Sigmoid colon (tissue), 7 donors: Measurements from ENCODE around the gene POLR2F. TPM values are rescaled to one million over a fixed set of nuclear protein-coding genes. Genes with fewer than 3 reads are reported as not detected.

Source experiments
- DNase-seq: peaks from one replicate; pipeline ENCODE4 v3.0.0-alpha.2; 2019
- H3K27ac ChIP-seq, 4 donors: fragments of 200-600 bp; sonication (generic); one replicate each; pipeline ENCODE4 v1.5.1; 2016 to 2019; ENCODE audit warnings: mild to moderate bottlenecking in 1 of 4
- H3K27me3 ChIP-seq, 3 donors: fragments of 200-600 bp; sonication (generic); one replicate each; pipeline ENCODE4 v1.5.1; 2019; ENCODE audit warnings: mild to moderate bottlenecking in 1 of 3
- H3K36me3 ChIP-seq, 4 donors: fragments of 200-600 bp; sonication (generic); one replicate each; pipeline ENCODE4 v1.5.1; 2016 to 2019
- H3K4me1 ChIP-seq, 4 donors: fragments of 200-600 bp; sonication (generic); one replicate each; pipeline ENCODE4 v1.5.1; 2017 to 2019
- H3K4me3 ChIP-seq, 4 donors: fragments of 200-600 bp; sonication (generic); one replicate each; pipeline ENCODE4 v1.5.1; 2017 to 2019; ENCODE audit warnings: mild to moderate bottlenecking in 2 of 4, moderate library complexity in 1 of 4
- H3K9me3 ChIP-seq, 4 donors: fragments of 200-600 bp in 3 of 4; sonication (generic) in 3 of 4; one replicate each; pipeline versions ENCODE4 v1.5.1 to v1.6.1; 2013 to 2019
- CTCF ChIP-seq, 4 experiments: fragments of 450-650 bp in 3 of 4; fragments of 200-600 bp in 1 of 4; IDR thresholded peaks; one replicate each; pipeline ENCODE4 v1.5.1; 2016 to 2019; ENCODE audit warnings: antibody characterized with exemption in 4 of 4, mild to moderate bottlenecking in 3 of 4, moderate library complexity in 2 of 4
- EP300 ChIP-seq, 4 donors: sonication (generic); formaldehyde crosslinking; IDR thresholded peaks; one replicate each; pipeline ENCODE4 v1.6.1; 2017; ENCODE audit warnings: antibody characterized with exemption in 4 of 4
- POLR2A ChIP-seq, 2 donors: fragments of 450-650 bp; IDR thresholded peaks; one replicate each; pipeline ENCODE4 v1.6.1; 2016; ENCODE audit warnings: antibody characterized with exemption in 2 of 2, mild to moderate bottlenecking in 2 of 2, moderate library complexity in 2 of 2
- POLR2AphosphoS5 ChIP-seq, 4 donors: sonication (generic); formaldehyde crosslinking; IDR thresholded peaks; one replicate each; pipeline ENCODE4 v1.6.1; 2017; ENCODE audit warnings: antibody characterized with exemption in 4 of 4
- WGBS, 2 donors: extraction: QIAGEN DNeasy Blood & Tissue Kit; methylation state at CpG; one replicate each; pipeline ENCODE4 v1.1.7; 2013; 5-methylcytosine and 5-hydroxymethylcytosine counted together
- intact Hi-C: fragments of 100-400 bp; cut with DNase I; formaldehyde crosslinking; loops from one replicate; pipeline ENCODE4 v1.15.1; 2023
- polyA plus RNA-seq, 3 donors: library from polyadenylated mRNA; stranded (reverse); fragments of 200-250 nt; gene quantifications; one replicate each; pipeline ENCODE4 v1.2.3, GENCODE V29; 2013
- total RNA-seq, 4 donors: library from RNA; depleted of rRNA; stranded (reverse); fragments of >200 nt; gene quantifications; one replicate each; pipeline ENCODE4 v1.1.0, GENCODE V29; 2016
- donor health status: healthy with polysubstance abuse.
- donor health status: Bipolar disorder and iron deficiency.
- donor health status: healthy.

POLR2F gene
- total and polyA plus RNA-seq, 7 donors: 47.9 to 149 (median 96.9) TPM

GRCh38 chr22:37933711-37934376 lies 19.7 kb upstream of the POLR2F start:
- Histone ChIP-seq H3K9me3 (no peaks in the 10 kb centered on the region), H3K27me3 (no peaks in the 10 kb centered on the region), H3K4me3 (no peak overlapping the region), H3K36me3 (peaks cover 35 to 81% (median 53%) of the 10 kb centered on the region in 4 donors), H3K27ac (peak overlapping the region; percentile 75 to 97 (median 81)), H3K4me1 (peaks cover 0 to 55% (median 50%) of the 10 kb centered on the region in 4 donors)
- peak; percentile 94 to 98 (median 96) for TF ChIP-seq CTCF (IDR thresholded peaks at IDR 0.05)
- no peak for TF ChIP-seq EP300 (IDR thresholded peaks at IDR 0.05)
- TF ChIP-seq POLR2A (IDR thresholded peaks at IDR 0.05): no peak
- peak in 3 of 4 donors; percentile 38 to 58 (median 50) for TF ChIP-seq POLR2AphosphoS5 (IDR thresholded peaks at IDR 0.05)
- peak; percentile 94 for DNase-seq
- 6 to 9% methylated on average over 13 of the region's 13 CpGs for WGBS, 2 donors
- intact Hi-C loops: loop anchor here (1.0 to 2.0 kb wide), 2 partner anchors 23 to 46 kb away; no protein-coding TSS in a partner anchor

- 81 to 90% methylated on average over 12 of the region's 12 CpGs for WGBS, 2 donors
- H3K4me3 ChIP-seq: no peak overlapping the region
- peaks cover 51 to 92% (median 72%) of the 10 kb centered on the region in 4 donors for H3K36me3 ChIP-seq
- TF ChIP-seq EP300 (IDR thresholded peaks at IDR 0.05): no peak
- peak in 1 of 4 donors; percentile 7 for TF ChIP-seq POLR2AphosphoS5 (IDR thresholded peaks at IDR 0.05)
- no peak for TF ChIP-seq POLR2A (IDR thresholded peaks at IDR 0.05)
- no peak for TF ChIP-seq CTCF (IDR thresholded peaks at IDR 0.05)
- no peak overlapping the region for H3K27ac ChIP-seq
- no peaks in the 10 kb centered on the region for H3K4me1 ChIP-seq
- DNase-seq: no peak
- intact Hi-C loops: no loop called here
- no peaks in the 10 kb centered on the region for H3K9me3 ChIP-seq
- no peaks in the 10 kb centered on the region for H3K27me3 ChIP-seq
Measured at GRCh38 chr22:37940698-37941376, 12.7 kb upstream of the POLR2F start.

- Histone ChIP-seq H3K27me3 (no peaks in the 10 kb centered on the region), H3K27ac (no peak overlapping the region), H3K36me3 (peaks cover 48 to 83% (median 67%) of the 10 kb centered on the region in 4 donors), H3K9me3 (no peaks in the 10 kb centered on the region), H3K4me1 (no peaks in the 10 kb centered on the region), H3K4me3 (no peak overlapping the region)
- intact Hi-C loops: no loop called here
- TF ChIP-seq POLR2AphosphoS5 (IDR thresholded peaks at IDR 0.05) (no peak), CTCF (IDR thresholded peaks at IDR 0.05) (no peak), POLR2A (IDR thresholded peaks at IDR 0.05) (no peak), EP300 (IDR thresholded peaks at IDR 0.05) (no peak)
- no peak for DNase-seq
- WGBS, 2 donors: 95 to 96% methylated on average over 8 of the region's 8 CpGs
Measured at GRCh38 chr22:37942133-37942532, 11.4 kb upstream of the POLR2F start.

GRCh38 chr22:37943136-37943824 lies 10.2 kb upstream of the POLR2F start:
- H3K27ac ChIP-seq: no peak overlapping the region
- TF ChIP-seq EP300 (IDR thresholded peaks at IDR 0.05) (no peak), CTCF (IDR thresholded peaks at IDR 0.05) (no peak), POLR2AphosphoS5 (IDR thresholded peaks at IDR 0.05) (no peak), POLR2A (IDR thresholded peaks at IDR 0.05) (no peak)
- DNase-seq: no peak
- intact Hi-C loops: no loop called here
- WGBS, 2 donors: 79 to 88% methylated on average over 12 of the region's 12 CpGs
- H3K27me3 ChIP-seq: no peaks in the 10 kb centered on the region
- no peak overlapping the region for H3K4me3 ChIP-seq
- no peaks in the 10 kb centered on the region for H3K9me3 ChIP-seq
- peaks cover 38 to 73% (median 58%) of the 10 kb centered on the region in 4 donors for H3K36me3 ChIP-seq
- no peaks in the 10 kb centered on the region for H3K4me1 ChIP-seq
